Suprapubic skin (tissue), 4 donors: Measurements from ENCODE around the gene SAPCD1. TPM values are rescaled to one million over a fixed set of nuclear protein-coding genes. Genes with fewer than 3 reads are reported as not detected.

Experiments used
- DNase-seq, 2 donors: peaks; one replicate each; pipeline ENCODE4 v3.0.0-alpha.2; 2019; ENCODE audit warnings: low spot score in 2 of 2
- H3K27ac ChIP-seq: fragments of 200-600 bp; sonication (generic); one replicate; pipeline ENCODE4 v1.5.1; 2019
- H3K27me3 ChIP-seq: fragments of 200-600 bp; sonication (generic); one replicate; pipeline ENCODE4 v1.5.1; 2019
- H3K36me3 ChIP-seq: fragments of 200-600 bp; sonication (generic); one replicate; pipeline ENCODE4 v1.5.1; 2019
- H3K4me1 ChIP-seq: fragments of 200-600 bp; sonication (generic); one replicate; pipeline ENCODE4 v1.5.1; 2019
- H3K4me3 ChIP-seq: fragments of 200-600 bp; sonication (generic); one replicate; pipeline ENCODE4 v1.5.1; 2019; ENCODE audit warnings: mild to moderate bottlenecking
- H3K9me3 ChIP-seq: fragments of 200-600 bp; sonication (generic); one replicate; pipeline ENCODE4 v1.5.1; 2019
- CTCF ChIP-seq, 2 donors: fragments of 200-600 bp in 1 of 2; fragments of 450-650 bp in 1 of 2; sonication (generic) in 1 of 2; IDR thresholded peaks; one replicate each; pipeline ENCODE4 v1.5.1; 2016 to 2019; ENCODE audit warnings: antibody characterized with exemption in 2 of 2, mild to moderate bottlenecking in 1 of 2, moderate library complexity in 1 of 2
- EP300 ChIP-seq: sonication (generic); formaldehyde crosslinking; IDR thresholded peaks from one replicate; pipeline ENCODE4 v1.6.1; 2017; ENCODE audit warnings: antibody characterized with exemption
- POLR2A ChIP-seq, 2 donors: fragments of 450-650 bp; IDR thresholded peaks; one replicate each; pipeline ENCODE4 v1.6.1; 2017; ENCODE audit warnings: antibody characterized with exemption in 2 of 2, mild to moderate bottlenecking in 2 of 2, moderate library complexity in 2 of 2
- POLR2AphosphoS5 ChIP-seq, 3 donors: sonication (generic); formaldehyde crosslinking; IDR thresholded peaks; one replicate each; pipeline ENCODE4 v1.6.1; 2017; ENCODE audit warnings: antibody characterized with exemption in 3 of 3
- WGBS: methylation state at CpG from one replicate; pipeline ENCODE4 v1.1.5; 2018; 5-methylcytosine and 5-hydroxymethylcytosine counted together
- total RNA-seq, 4 donors: library from RNA; depleted of rRNA; stranded (reverse); fragments of >200 nt; gene quantifications; one replicate each; pipeline ENCODE4 v1.1.0, GENCODE V29; 2016

SAPCD1 gene
- total RNA-seq, 4 donors from 2014 or later, result 9.3 to 42.2 (median 20.3) TPM

- no peaks in the 10 kb centered on the region for H3K9me3 ChIP-seq
- peak overlapping the region; percentile 88 for H3K27ac ChIP-seq
- no peaks in the 10 kb centered on the region for H3K36me3 ChIP-seq
- no peak for DNase-seq
- H3K27me3 ChIP-seq, result no peaks in the 10 kb centered on the region
- WGBS, result 60% methylated on average over 1 of the region's 1 CpG
- peaks cover 75% of the 10 kb centered on the region for H3K4me1 ChIP-seq
- TF ChIP-seq EP300 (no peak), POLR2A (IDR thresholded peaks at IDR 0.05) (no peak), CTCF (IDR thresholded peaks at IDR 0.05) (no peak), POLR2AphosphoS5 (IDR thresholded peaks at IDR 0.05) (no peak)
- H3K4me3 ChIP-seq, result no peak overlapping the region
These were observed 44.2 kb upstream of the SAPCD1 start for GRCh38 chr6:31718265-31718664.

GRCh38 chr6:31719001-31719400, 43.5 kb upstream of the SAPCD1 start:
- WGBS, result 68% methylated on average over 6 of the region's 6 CpGs
- no peaks in the 10 kb centered on the region for H3K36me3 ChIP-seq
- TF ChIP-seq POLR2A (IDR thresholded peaks at IDR 0.05) (no peak), POLR2AphosphoS5 (IDR thresholded peaks at IDR 0.05) (no peak), EP300 (no peak), CTCF (IDR thresholded peaks at IDR 0.05) (no peak)
- H3K27me3 ChIP-seq, result no peaks in the 10 kb centered on the region
- no peaks in the 10 kb centered on the region for H3K9me3 ChIP-seq
- DNase-seq, result no peak
- peaks cover 68% of the 10 kb centered on the region for H3K4me1 ChIP-seq
- peak overlapping the region; percentile 88 for H3K27ac ChIP-seq
- H3K4me3 ChIP-seq, result peak overlapping the region; percentile 1

- no peaks in the 10 kb centered on the region for H3K36me3 ChIP-seq
- 50% methylated on average over 5 of the region's 5 CpGs for WGBS
- H3K9me3 ChIP-seq, result no peaks in the 10 kb centered on the region
- H3K27ac ChIP-seq, result peak overlapping the region; percentile 88
- H3K4me1 ChIP-seq, result peaks cover 55% of the 10 kb centered on the region
- no peaks in the 10 kb centered on the region for H3K27me3 ChIP-seq
- DNase-seq, result no peak
- no peak for TF ChIP-seq CTCF (IDR thresholded peaks at IDR 0.05)
- no peak for TF ChIP-seq POLR2A (IDR thresholded peaks at IDR 0.05)
- no peak for TF ChIP-seq EP300
- TF ChIP-seq POLR2AphosphoS5 (IDR thresholded peaks at IDR 0.05), result no peak
- H3K4me3 ChIP-seq, result peak overlapping the region; percentile 16
These were observed 42.2 kb upstream of the SAPCD1 start for GRCh38 chr6:31720196-31720770.

- Histone ChIP-seq H3K4me1 (peaks cover 55% of the 10 kb centered on the region), H3K27me3 (no peaks in the 10 kb centered on the region), H3K27ac (peak within 1 kb of the TSS; percentile 88), H3K4me3 (peak within 1 kb of the TSS; percentile 14), H3K9me3 (no peaks in the 10 kb centered on the region), H3K36me3 (peaks cover 7% of the 10 kb centered on the region)
- WGBS, result 92% methylated on average over 4 of the region's 4 CpGs
- TF ChIP-seq EP300 (no peak), CTCF (IDR thresholded peaks at IDR 0.05) (no peak), POLR2AphosphoS5 (IDR thresholded peaks at IDR 0.05) (no peak), POLR2A (IDR thresholded peaks at IDR 0.05) (no peak)
- DNase-seq, result no peak
These were observed 41.0 kb upstream of the SAPCD1 start, which contains the start of gene LY6G6C for GRCh38 chr6:31721351-31722020. TSS of gene LY6G6C (minus strand) at chr6:31721746. CDS start at chr6:31721679, 67 bp downstream.

GRCh38 chr6:31722173-31722572, 40.3 kb upstream of the SAPCD1 start:
- Histone ChIP-seq H3K4me1 (peaks cover 50% of the 10 kb centered on the region), H3K9me3 (no peaks in the 10 kb centered on the region), H3K4me3 (no peak overlapping the region), H3K36me3 (peaks cover 14% of the 10 kb centered on the region), H3K27ac (peak overlapping the region; percentile 88), H3K27me3 (no peaks in the 10 kb centered on the region)
- no peak for TF ChIP-seq POLR2AphosphoS5 (IDR thresholded peaks at IDR 0.05)
- no peak for TF ChIP-seq POLR2A (IDR thresholded peaks at IDR 0.05)
- TF ChIP-seq EP300, result no peak
- TF ChIP-seq CTCF (IDR thresholded peaks at IDR 0.05), result no peak
- no peak for DNase-seq
- WGBS, result 60% methylated on average over 1 of the region's 3 CpGs
